Effector memory CD4-positive, alpha-beta T cell (primary cell): ENCODE results near the gene CDS2.

Source experiments
- DNase-seq, 3 donors: peaks; one replicate each; pipeline ENCODE4 v3.0.0-alpha.2; 2020
- H3K27ac ChIP-seq: 2 replicates; pipeline ENCODE4 v1.7.0; 2013; ENCODE audit warnings: mild to moderate bottlenecking, low read length, moderate library complexity; ENCODE audit not compliant: insufficient read depth, poor library complexity, severe bottlenecking
- H3K27me3 ChIP-seq: replicated peaks from 2 replicates; pipeline ENCODE4 v1.7.0; 2013; ENCODE audit warnings: mild to moderate bottlenecking, low read length; ENCODE audit not compliant: insufficient read depth, control insufficient read depth, poor library complexity, severe bottlenecking
- H3K36me3 ChIP-seq: 2 replicates; pipeline ENCODE4 v1.7.0; 2013; ENCODE audit warnings: mild to moderate bottlenecking, low read length, moderate library complexity; ENCODE audit not compliant: control insufficient read depth, insufficient read depth
- H3K4me1 ChIP-seq: 2 replicates; pipeline ENCODE4 v1.7.0; 2013; ENCODE audit warnings: low read length, mild to moderate bottlenecking; ENCODE audit not compliant: control insufficient read depth, insufficient read depth, poor library complexity, severe bottlenecking
- H3K4me3 ChIP-seq: 2 replicates; pipeline ENCODE4 v1.7.0; 2013; ENCODE audit warnings: low read length, low read depth, mild to moderate bottlenecking; ENCODE audit not compliant: insufficient read depth, poor library complexity, severe bottlenecking
- H3K9me3 ChIP-seq: 2 replicates; pipeline ENCODE4 v1.7.0; 2013; ENCODE audit warnings: mild to moderate bottlenecking, low read length, moderate library complexity; ENCODE audit not compliant: control insufficient read depth
- total RNA-seq, 3 donors: gene quantifications; one replicate each; lab custom pipeline; 2026; lab: John Stamatoyannopoulos, UW

CDS2 gene
- 117 to 146 (median 140) reads per million in 3 donors for total RNA-seq

GRCh38 chr20:5126512-5127203 is at the start of gene CDS2:
Gene CDS2, plus strand, starts transcription at chr20:5127008. Its CDS starts 85 bp downstream, at chr20:5127093.
- peaks cover 14% of the 10 kb centered on the region for H3K4me1 ChIP-seq
- H3K27me3 ChIP-seq = no peaks in the 10 kb centered on the region
- peak within 1 kb of the TSS; percentile 82 for H3K4me3 ChIP-seq
- peak; percentile 100 for DNase-seq
- no peaks in the 10 kb centered on the region for H3K9me3 ChIP-seq
- H3K27ac ChIP-seq = peak within 1 kb of the TSS; percentile 95
- no peaks in the 10 kb centered on the region for H3K36me3 ChIP-seq

DNA sequence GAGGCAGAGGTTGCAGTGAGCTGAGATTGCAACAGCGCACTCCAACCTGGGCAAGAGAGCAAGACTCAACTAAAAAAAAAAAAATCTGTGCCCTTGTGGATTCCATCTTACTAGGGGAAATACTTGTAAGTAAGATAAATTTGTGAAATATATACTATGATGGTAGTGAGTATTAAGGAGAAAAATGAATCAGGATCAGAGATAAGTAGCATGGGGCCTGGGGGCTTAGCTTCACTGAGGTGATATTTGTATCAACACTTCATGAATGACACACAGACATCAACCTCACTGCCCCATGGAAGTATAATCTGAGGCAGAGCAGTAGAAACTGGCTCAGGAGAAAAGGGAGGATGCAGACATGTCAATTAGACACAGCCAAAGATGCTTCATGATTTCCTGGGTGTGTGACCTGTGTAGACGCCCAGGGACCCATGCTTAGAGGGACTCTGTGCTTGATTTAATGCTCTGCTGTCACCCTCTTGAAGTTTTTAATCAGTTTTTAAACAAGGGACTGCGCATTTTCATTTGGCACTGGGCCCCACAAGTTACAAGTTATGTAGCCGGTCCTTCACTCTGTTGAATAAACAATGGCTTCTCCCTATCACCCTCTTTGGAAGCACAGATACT is 48.9 kb upstream of the CDS2 start:
- H3K4me3 ChIP-seq = peak overlapping the region; percentile 45
- H3K36me3 ChIP-seq = no peaks in the 10 kb centered on the region
- DNase-seq = no peak
- no peaks in the 10 kb centered on the region for H3K9me3 ChIP-seq
- peaks cover 16% of the 10 kb centered on the region for H3K4me1 ChIP-seq
- H3K27ac ChIP-seq = peak overlapping the region; percentile 76
- H3K27me3 ChIP-seq = no peaks in the 10 kb centered on the region

- peak overlapping the region; percentile 76 for H3K27ac ChIP-seq
- no peaks in the 10 kb centered on the region for H3K9me3 ChIP-seq
- DNase-seq = peak; percentile 51 to 56 (median 55)
- peaks cover 16% of the 10 kb centered on the region for H3K4me1 ChIP-seq
- no peaks in the 10 kb centered on the region for H3K36me3 ChIP-seq
- H3K4me3 ChIP-seq = peak overlapping the region; percentile 45
- no peaks in the 10 kb centered on the region for H3K27me3 ChIP-seq
Measured at GRCh38 chr20:5078399-5078958, 48.3 kb upstream of the CDS2 start.

DNA sequence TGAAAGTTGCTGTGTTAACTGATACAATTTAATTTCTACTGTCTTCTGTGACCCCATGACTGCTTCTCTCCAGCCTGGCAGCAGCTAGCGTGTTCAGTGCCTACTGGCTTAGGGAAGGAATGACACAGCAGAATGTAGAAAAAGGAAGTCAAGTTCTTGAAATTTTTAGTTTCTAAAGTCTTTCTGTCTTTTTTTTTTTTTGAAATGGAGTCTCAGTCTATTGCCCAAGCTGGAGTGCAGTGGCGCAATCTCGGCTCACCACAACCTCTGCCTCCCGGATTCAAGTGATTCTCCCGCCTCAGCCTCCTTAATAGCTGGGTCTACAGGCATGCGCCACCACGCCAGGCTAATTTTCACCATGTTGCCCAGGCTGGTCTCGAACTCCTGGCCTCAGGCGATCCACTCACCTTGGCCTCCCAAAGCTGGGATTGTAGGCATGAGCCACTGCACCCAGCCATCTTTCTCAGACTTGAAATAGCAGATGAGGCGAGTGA is 46.4 kb upstream of the CDS2 start:
- no peaks in the 10 kb centered on the region for H3K9me3 ChIP-seq
- H3K27ac ChIP-seq = no peak overlapping the region
- no peak overlapping the region for H3K4me3 ChIP-seq
- H3K36me3 ChIP-seq = no peaks in the 10 kb centered on the region
- H3K4me1 ChIP-seq = peaks cover 16% of the 10 kb centered on the region
- no peak for DNase-seq
- no peaks in the 10 kb centered on the region for H3K27me3 ChIP-seq

- DNase-seq = no peak
- no peaks in the 10 kb centered on the region for H3K27me3 ChIP-seq
- H3K36me3 ChIP-seq = no peaks in the 10 kb centered on the region
- no peak overlapping the region for H3K4me3 ChIP-seq
- peaks cover 6% of the 10 kb centered on the region for H3K4me1 ChIP-seq
- no peak overlapping the region for H3K27ac ChIP-seq
- H3K9me3 ChIP-seq = no peaks in the 10 kb centered on the region
Measured at GRCh38 chr20:5085380-5085779, 41.4 kb upstream of the CDS2 start.

- Histone ChIP-seq H3K36me3 (no peaks in the 10 kb centered on the region), H3K27me3 (no peaks in the 10 kb centered on the region), H3K4me1 (peaks cover 6% of the 10 kb centered on the region), H3K27ac (no peak overlapping the region), H3K4me3 (no peak overlapping the region), H3K9me3 (no peaks in the 10 kb centered on the region)
- DNase-seq = no peak
Measured at GRCh38 chr20:5088688-5089087, 38.1 kb upstream of the CDS2 start.

- H3K4me3 ChIP-seq = no peak overlapping the region
- H3K36me3 ChIP-seq = no peaks in the 10 kb centered on the region
- H3K9me3 ChIP-seq = no peaks in the 10 kb centered on the region
- no peaks in the 10 kb centered on the region for H3K27me3 ChIP-seq
- peaks cover 6% of the 10 kb centered on the region for H3K4me1 ChIP-seq
- no peak overlapping the region for H3K27ac ChIP-seq
- no peak for DNase-seq
Measured at GRCh38 chr20:5090191-5090590, 36.6 kb upstream of the CDS2 start.

GRCh38 chr20:5091902-5092301 is 34.9 kb upstream of the CDS2 start:
- Histone ChIP-seq H3K27ac (no peak overlapping the region), H3K4me3 (no peak overlapping the region), H3K9me3 (no peaks in the 10 kb centered on the region), H3K36me3 (peaks cover 3% of the 10 kb centered on the region), H3K27me3 (no peaks in the 10 kb centered on the region), H3K4me1 (peaks cover 6% of the 10 kb centered on the region)
- no peak for DNase-seq

GRCh38 chr20:5092765-5093339 is 34.0 kb upstream of the CDS2 start:
- H3K36me3 ChIP-seq = peaks cover 3% of the 10 kb centered on the region
- no peaks in the 10 kb centered on the region for H3K9me3 ChIP-seq
- H3K4me1 ChIP-seq = peaks cover 6% of the 10 kb centered on the region
- no peaks in the 10 kb centered on the region for H3K27me3 ChIP-seq
- DNase-seq = no peak
- no peak overlapping the region for H3K27ac ChIP-seq
- H3K4me3 ChIP-seq = no peak overlapping the region

DNA sequence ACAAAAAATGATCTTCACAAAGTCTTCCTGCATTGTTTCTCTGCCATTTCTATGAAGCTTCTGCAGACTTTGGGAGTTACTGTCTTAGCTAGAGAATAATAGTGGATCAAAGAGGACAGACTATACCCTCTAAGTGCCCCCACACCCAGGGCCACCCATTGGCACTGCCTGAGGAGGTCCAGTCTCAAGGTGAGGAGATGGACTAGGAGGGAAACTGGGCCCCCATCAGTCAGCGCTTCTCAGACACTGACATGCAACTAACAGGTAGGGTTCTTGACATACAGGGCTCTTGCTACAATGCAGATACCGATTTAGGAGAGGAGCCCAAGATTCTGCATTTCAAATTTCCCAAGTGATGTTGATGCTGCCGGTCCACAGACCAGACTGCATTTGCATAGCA is 31.4 kb upstream of the CDS2 start:
- no peaks in the 10 kb centered on the region for H3K4me1 ChIP-seq
- peaks cover 13% of the 10 kb centered on the region for H3K36me3 ChIP-seq
- H3K27me3 ChIP-seq = no peaks in the 10 kb centered on the region
- H3K27ac ChIP-seq = no peak overlapping the region
- no peaks in the 10 kb centered on the region for H3K9me3 ChIP-seq
- DNase-seq = no peak
- H3K4me3 ChIP-seq = no peak overlapping the region
